Fibroblast of peridontal ligament (primary cell): ENCODE results near the gene PSMB10.

Source experiments
- DNase-seq: peaks from one replicate; pipeline ENCODE4 v3.0.0-alpha.2; 2010; ENCODE audit errors: extremely low read depth

Gene PSMB10

GRCh38 chr16:67963662-67964321 lies 27.1 kb upstream of the PSMB10 start:
- no peak for DNase-seq

- DNase-seq, result no peak
These were observed 26.6 kb upstream of the PSMB10 start for GRCh38 chr16:67963292-67963661.

- no peak for DNase-seq
These were observed 25.5 kb upstream of the PSMB10 start for GRCh38 chr16:67962135-67962534.

DNA sequence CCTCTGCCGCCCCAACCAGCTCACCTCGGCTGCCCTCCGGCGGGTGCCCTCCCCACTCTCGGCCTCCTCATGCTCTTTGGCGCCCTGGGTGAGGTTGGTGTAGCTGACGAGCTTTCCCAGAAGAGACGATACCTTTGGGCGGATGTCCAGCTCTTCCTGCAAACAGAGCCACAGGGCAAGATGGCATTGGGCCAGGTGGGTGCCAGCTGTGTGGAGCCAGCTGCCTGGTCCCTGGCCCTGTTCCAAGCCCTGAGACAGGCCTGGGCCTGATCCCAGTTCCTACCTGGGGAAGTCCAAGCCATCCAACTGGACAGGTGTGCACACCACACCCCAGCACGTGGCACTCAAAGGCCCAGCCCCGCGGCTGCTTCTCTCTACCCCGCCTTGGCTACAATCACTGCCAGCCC lies 24.9 kb upstream of the PSMB10 start:
- no peak for DNase-seq

DNA sequence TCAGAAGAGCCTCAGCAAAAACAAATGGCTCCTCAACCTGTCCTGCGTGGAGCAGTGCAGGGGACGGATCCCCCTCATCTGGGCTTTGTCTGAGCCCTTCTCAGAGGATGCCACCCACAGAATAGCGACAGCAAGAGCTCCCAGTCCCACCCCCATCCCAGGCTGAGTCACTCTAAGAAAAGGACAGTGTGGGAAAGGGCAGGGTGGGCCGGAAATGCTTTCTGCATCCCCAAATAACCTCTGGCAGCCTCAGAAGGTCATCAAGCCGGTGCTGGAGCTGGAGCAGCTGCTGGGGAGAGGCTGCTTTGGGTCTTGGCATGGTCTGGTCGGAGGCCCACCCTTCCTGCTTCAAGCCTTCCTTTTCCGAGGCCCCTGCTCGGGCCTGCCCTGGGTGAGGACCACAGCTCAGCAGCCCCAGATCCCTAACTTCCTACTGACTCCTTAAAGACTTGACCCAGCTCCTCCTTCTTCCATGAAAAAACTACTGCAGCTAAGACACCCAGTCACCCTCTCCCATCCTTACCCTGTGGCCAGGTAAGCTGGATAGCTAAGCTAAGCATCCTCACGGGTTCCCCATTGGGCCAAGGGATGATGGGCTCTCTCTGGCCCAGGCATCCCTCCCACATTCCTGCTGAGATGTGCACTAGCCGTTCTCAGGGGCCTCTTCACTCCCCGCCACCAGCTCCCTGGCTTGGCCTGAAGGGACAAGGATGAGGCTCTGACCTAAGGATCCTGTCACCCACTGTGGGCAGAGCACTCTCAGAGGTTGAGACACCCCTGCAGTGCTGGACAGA lies 23.1 kb upstream of the PSMB10 start:
- DNase-seq, result peak; percentile 62

GRCh38 chr16:67957622-67958021 lies 21.0 kb upstream of the PSMB10 start:
- no peak for DNase-seq

- no peak for DNase-seq
These were observed 18.0 kb upstream of the PSMB10 start for GRCh38 chr16:67954421-67955196.

- DNase-seq, result no peak
These were observed 17.2 kb upstream of the PSMB10 start for GRCh38 chr16:67953641-67954375.

DNA sequence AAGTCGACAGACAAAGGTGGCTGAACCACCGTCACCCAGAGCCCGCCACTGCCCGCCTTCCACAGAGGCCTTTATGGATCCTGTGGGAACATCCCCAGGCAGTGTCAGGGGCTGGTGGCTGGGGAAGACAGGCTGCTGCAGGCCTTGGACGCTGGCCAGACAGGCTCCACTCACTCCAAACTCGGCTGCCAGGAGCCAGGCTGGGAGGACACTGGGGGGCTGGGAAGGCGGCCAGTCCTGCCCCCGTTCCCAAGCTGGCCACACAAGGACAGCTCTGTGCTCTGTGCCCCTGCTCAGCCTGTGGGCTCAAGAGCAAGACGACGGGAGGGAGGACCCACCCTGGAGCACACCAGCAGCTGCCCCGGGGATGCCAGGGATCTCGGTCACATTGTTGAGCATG lies 14.8 kb upstream of the PSMB10 start:
- no peak for DNase-seq

DNA sequence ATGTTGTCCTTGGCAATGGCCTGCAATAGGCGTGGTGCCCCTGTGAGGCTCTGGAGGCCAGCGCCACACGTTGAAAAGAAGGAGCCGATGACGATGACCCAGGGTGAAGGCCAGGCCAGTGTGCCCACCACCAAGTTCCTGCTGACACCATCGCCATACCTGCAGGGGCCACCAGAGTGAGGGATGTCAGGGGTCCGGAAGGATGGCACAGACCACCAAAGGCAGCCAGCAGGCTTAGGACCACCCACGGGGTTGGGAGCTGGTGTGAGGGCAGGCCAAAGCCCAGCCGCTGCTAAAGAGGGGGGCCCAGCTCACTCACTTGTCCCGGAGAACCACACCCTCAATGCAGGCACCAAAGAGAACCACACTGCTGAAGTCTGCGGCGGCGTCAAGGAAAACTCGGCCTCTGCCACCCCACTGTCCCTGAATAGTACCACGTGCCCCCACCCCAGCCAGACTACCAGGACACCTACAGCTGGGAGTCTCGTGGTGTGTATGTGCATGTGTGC lies 13.7 kb upstream of the PSMB10 start:
- DNase-seq, result no peak

DNA sequence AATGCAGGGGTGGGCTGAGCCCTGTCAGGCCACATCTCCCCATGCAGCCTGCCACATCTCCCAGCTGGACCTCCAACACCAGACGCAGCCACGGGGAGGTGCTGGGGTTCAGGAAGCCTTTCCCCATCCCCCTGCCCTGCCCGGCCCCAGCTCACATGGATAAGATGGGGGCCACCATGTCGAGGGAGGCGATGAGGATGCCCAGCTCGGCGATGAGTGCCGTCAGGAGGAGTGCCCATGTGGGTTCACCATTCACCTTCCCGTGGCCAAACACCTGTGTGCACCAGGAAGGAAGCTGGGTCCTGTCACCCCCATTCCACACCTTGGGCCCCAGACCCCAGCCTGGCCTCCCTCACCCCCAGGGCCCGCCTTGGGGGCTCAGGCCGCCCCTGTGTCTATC lies 13.0 kb upstream of the PSMB10 start:
- no peak for DNase-seq

GRCh38 chr16:67948015-67948414 lies 11.4 kb upstream of the PSMB10 start:
- DNase-seq, result no peak

- DNase-seq, result no peak
These were observed 10.4 kb upstream of the PSMB10 start for GRCh38 chr16:67946966-67947558.

GRCh38 chr16:67946128-67946569 lies 9.5 kb upstream of the PSMB10 start:
- DNase-seq, result no peak

DNA sequence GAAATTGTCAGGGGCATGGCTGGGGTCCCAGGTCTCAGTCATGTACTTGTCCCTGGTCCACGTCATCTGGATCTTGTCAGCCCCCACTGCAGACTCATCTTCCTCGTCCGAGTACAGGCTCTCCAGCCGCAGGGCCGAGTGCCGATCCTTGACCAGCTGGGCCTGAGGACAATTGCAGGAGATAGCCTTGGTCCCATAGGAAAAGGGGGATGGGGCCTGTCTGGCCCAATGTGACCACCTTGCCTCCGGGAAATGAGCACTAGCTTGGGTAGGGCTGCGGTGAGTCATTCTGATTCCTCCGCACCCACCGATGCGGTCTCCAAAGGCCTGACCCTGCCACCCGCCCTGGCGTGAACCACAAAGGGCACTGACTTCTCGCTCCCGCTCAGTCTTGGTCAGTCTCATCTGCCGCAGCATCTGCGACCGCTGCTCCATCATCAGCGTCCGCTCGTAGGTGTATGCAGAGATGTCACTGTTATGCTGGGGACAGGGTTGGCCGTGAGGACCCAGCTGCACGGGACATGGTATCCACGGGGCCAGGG lies 8.8 kb upstream of the PSMB10 start:
- DNase-seq, result no peak

GRCh38 chr16:67944690-67945391 lies 8.2 kb upstream of the PSMB10 start:
- DNase-seq, result no peak

- peak; percentile 30 for DNase-seq
These were observed 7.2 kb upstream of the PSMB10 start, which contains the start of gene LCAT for GRCh38 chr16:67943619-67944504. TSS of gene LCAT (minus strand) at chr16:67944120. CDS start at chr16:67944101, 19 bp downstream.

DNA sequence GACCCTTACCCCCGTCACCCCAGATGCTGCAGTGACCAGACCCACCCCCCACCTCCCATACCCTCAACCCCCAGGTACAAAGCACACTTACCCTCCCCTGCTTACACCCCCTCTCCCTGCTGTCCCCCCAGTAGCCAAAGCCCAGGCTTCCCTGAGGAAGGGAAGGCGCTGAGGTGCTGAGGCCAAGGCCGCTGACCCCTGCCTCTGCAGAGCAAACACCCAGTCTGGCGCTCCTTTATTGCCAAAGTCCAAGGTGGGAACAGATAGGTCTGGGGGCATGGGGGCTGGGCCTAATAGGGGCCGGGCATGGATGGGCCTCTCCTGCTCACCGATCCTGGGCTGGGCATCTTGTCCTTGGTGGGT lies 6.6 kb upstream of the PSMB10 start:
- no peak for DNase-seq

GRCh38 chr16:67942510-67943255 lies 6.0 kb upstream of the PSMB10 start:
- DNase-seq, result no peak
